Ecto neural progenitor cell (in vitro differentiated cells): Measurements from ENCODE around the gene TEX48.

Experiments used
- DNase-seq: peaks from one replicate; pipeline ENCODE4 v3.0.0-alpha.2; 2018; ENCODE audit warnings: low spot score

Gene TEX48

GRCh38 chr9:114693248-114693855 lies 11.4 kb upstream of the TEX48 start:
- no peak for DNase-seq

GRCh38 chr9:114691956-114692295 lies 9.9 kb upstream of the TEX48 start:
- DNase-seq = no peak

- no peak for DNase-seq
These were observed 9.3 kb upstream of the TEX48 start for GRCh38 chr9:114691046-114691955.

DNA sequence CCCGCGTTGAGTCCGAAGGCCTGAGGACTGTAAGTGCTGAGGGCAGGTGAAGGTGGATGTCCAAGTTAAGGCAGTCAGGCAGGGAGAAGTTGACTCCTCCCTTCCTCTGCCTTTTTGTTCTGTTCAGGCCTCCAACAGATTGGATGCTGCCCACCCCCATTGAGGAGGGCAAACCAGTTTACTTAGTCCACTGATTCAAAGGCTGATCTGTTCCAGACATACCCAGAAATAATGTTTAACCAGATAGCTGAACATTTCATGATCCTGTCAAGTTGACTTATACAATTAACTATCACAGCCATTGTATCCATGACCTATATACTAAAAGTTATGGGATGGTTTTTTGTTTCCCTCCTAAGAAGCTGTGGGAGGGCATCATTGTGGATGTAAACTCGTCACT lies 8.3 kb upstream of the TEX48 start:
- no peak for DNase-seq

- DNase-seq = no peak
These were observed 7.8 kb upstream of the TEX48 start for GRCh38 chr9:114689813-114690212.

DNA sequence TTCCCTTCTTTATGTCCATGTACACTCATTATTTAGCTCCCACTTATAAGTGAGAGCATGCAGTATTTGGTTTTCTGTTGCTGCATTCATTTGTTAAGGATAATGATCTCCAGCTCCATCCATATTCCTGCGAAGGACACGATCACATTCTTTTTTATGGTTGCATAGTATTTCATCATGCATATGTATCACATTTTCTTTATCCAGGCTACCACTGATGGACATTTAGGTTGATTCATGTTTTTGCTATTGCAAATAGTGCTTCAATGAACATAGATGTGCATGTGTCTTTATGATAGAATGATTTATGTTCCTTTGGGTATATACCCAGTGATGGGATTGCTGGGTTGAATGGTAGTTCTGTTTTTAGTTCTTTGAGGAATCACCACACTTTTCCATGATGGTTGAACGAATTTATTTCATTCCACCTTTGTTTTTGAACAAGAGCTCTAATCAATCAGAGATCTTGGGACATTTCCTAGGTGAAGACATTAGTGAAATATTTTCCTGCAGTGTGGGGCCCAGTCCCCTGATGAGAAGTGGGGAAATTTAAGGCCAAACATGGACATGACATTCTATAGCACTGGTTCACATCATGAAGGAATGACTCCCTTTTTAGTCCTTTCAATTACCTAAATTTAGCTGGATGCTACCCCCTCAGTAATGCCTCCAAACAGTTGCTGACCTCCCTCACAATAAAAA lies 7.1 kb upstream of the TEX48 start:
- no peak for DNase-seq

- DNase-seq = no peak
These were observed 6.4 kb upstream of the TEX48 start for GRCh38 chr9:114688379-114688778.

GRCh38 chr9:114687034-114687433 lies 5.0 kb upstream of the TEX48 start:
- no peak for DNase-seq

DNA sequence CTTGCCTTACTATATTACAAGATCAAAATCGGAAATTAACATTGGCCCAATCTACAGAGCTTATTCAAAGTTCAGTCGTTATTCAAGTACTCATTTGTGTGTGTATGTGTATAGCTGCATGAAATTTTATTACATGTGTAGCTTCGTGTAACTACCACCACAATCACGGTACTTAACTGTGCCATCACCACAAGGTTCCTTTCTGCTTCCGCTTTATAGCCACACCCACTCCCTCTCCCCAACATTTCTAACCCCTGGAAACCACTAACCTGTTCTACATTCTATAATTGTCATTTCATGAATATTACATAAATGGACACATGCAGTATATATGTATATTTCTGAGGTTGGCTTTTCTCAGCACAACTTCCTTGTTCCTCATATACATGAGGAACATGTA lies 4.0 kb upstream of the TEX48 start:
- DNase-seq = no peak

DNA sequence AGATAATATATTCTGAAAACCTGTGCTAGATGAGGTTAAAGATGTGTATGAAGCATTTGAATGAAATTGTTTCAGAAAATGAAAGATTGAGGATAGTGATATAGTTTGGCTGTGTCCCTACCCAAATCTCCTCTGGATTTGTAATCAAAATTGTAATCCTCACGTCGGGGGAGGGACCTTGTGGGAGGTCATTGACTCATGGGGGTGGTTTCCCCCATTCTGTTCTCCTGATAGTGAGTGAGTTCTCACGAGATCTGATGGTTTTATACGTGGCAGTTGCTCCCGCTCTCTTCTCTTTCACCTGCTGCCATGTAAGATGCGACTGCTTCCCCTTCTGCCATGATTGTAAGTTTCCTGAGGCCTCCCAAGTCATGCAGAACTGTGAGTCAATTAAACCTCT lies 2.0 kb upstream of the TEX48 start:
- DNase-seq = no peak

DNA sequence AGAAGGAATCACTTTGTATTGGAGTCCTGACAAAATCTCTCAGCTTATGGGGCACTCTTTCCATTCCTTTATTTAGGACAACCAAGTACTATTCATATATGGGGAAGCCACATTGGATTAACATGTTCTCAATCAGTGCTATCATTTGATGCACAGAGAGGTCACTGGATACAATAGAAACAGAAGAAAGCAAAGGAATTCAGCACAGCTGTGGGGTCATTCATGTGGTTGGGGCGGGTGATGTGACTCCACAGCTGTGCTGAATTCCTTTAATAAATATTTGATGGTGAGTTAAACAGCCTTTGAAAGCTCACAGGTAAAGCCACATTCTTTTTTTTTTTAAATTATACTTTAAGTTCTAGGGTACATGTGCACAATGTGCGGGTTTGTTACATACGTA lies 854 bp upstream of the TEX48 start:
- DNase-seq = no peak

DNA sequence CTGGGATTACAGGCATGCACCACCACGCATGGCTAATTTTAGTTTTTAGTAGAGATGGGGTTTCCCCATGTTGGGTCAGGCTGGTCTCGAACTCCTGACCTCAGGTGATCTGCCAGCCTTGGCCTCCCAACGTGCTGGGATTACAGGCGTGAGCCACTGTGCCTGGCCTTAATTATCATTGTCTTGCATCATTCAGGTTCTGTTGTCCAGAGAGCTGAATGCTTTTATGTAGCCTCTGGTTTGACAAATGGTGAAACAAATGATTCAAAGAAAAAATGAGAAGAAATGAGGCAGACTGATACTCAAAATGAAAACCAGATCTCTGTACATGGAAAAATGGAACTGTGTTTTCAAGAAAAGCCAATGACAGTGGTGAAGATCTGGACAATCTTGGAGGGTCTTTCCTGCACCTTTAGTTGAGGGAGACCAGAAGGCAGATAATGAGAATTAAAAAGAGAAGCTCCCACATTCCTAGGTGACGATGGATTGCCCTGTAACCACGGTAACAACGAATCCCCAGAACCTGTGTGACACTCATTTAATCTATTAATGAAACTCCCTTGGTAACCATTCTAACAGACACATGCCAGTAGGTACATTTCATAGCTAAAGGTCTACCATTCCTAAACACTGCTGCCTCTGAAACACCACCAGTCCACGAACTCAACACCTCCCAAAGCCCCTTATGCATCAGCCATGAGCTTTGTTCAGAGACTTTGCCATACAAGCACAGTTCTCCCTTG lies 1.6 kb downstream of the TEX48 start:
- no peak for DNase-seq

DNA sequence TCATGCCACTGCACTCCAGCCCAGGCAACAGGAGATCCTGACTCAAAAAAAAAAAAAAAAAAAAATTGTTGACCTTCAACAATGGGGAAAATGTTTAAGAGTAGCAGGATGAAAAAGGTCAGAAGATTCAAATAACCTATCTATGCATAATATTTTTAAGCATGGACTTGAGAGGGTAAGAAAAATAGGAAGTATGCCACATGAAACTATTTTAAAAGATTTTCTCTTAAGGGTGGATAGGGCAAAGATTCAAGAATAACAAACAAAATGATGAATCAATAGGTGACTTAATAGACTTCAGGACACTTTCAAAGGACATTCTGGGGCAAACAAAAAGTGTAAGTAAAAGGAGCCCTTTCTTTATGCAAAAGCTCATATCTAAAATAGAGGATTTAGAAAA lies 3.2 kb downstream of the TEX48 start:
- DNase-seq = no peak

- no peak for DNase-seq
These were observed 3.9 kb downstream of the TEX48 start for GRCh38 chr9:114678130-114678529.

- DNase-seq = no peak
These were observed 4.6 kb downstream of the TEX48 start for GRCh38 chr9:114677418-114677817.

- DNase-seq = no peak
These were observed 5.1 kb downstream of the TEX48 start for GRCh38 chr9:114676901-114677300.

- DNase-seq = no peak
These were observed 7.0 kb downstream of the TEX48 start for GRCh38 chr9:114674798-114675540.

GRCh38 chr9:114674076-114674797 lies 7.8 kb downstream of the TEX48 start:
- no peak for DNase-seq

GRCh38 chr9:114671605-114672004 lies 10.4 kb downstream of the TEX48 start:
- DNase-seq = no peak

DNA sequence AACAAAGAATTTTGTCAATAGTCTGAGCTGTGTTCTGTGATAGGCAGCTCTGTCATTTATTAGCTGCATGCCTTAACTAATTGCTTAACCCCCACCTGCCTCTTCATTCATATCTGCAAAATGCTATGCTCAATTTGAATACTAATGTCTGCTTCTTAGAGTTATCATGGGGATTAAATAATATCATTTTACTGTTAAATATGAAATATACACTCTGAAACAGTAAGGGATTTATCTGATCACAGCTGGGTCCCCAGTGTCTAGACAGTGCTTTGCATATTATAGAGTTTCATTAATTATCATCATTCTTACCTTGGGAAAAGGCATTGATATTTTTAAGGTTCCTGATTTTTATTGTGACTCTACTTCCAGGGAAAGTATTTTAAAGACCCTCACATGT lies 12.0 kb downstream of the TEX48 start:
- DNase-seq = no peak

- DNase-seq = no peak
These were observed 13.8 kb downstream of the TEX48 start for GRCh38 chr9:114668146-114668545.
